Glutamatergic neuron (in vitro differentiated cells): ENCODE data around the gene MAGI1. TPM values are rescaled to one million over a fixed set of nuclear protein-coding genes. Genes with fewer than 3 reads are reported as not detected.

Experiments
- DNase-seq: peaks from one replicate; pipeline ENCODE4 v3.0.0; 2022
- H3K27ac Mint-ChIP-seq: one replicate; pipeline ENCODE4 v1.8.0; 2020; ENCODE audit warnings: mild to moderate bottlenecking, mixed read lengths, inconsistent platforms; ENCODE audit not compliant: unreplicated experiment
- H3K27me3 Mint-ChIP-seq: one replicate; pipeline ENCODE4 v1.8.0; 2020; ENCODE audit warnings: mild to moderate bottlenecking, moderate library complexity, mixed read lengths, inconsistent platforms; ENCODE audit not compliant: unreplicated experiment
- H3K36me3 Mint-ChIP-seq: one replicate; pipeline ENCODE4 v1.8.0; 2020; ENCODE audit warnings: mild to moderate bottlenecking, mixed read lengths, inconsistent platforms; ENCODE audit not compliant: unreplicated experiment
- H3K4me1 Mint-ChIP-seq: one replicate; pipeline ENCODE4 v1.8.0; 2020; ENCODE audit warnings: mild to moderate bottlenecking, low read depth, mixed read lengths, inconsistent platforms; ENCODE audit not compliant: unreplicated experiment
- H3K4me3 Mint-ChIP-seq: one replicate; pipeline ENCODE4 v1.8.0; 2020; ENCODE audit warnings: mild to moderate bottlenecking, mixed read lengths, inconsistent platforms; ENCODE audit not compliant: unreplicated experiment
- H3K9me3 Mint-ChIP-seq: one replicate; pipeline ENCODE4 v1.8.0; 2020; ENCODE audit warnings: mild to moderate bottlenecking, moderate library complexity, mixed read lengths, inconsistent platforms; ENCODE audit not compliant: unreplicated experiment
- total RNA-seq: library from RNA; stranded (reverse); fragmentation: NEBNext Ultra II Directional; extraction: Animal tissue kit (Norgen Biotek cat#: 25700); gene quantifications from one replicate; pipeline ENCODE4 v1.2.1, GENCODE V29; 2021; ENCODE audit not compliant: unreplicated experiment
- TF ChIP-seq, protein P1 (sequence below): fragments of 200-600 bp; sonication (generic); IDR thresholded peaks from one replicate; pipeline ENCODE4 v1.5.0; 2021; ENCODE audit not compliant: partially characterized antibody, unreplicated experiment

MAGI1 gene
- total RNA-seq, 1 donor from 2014 or later, result 46.5 TPM

DNA sequence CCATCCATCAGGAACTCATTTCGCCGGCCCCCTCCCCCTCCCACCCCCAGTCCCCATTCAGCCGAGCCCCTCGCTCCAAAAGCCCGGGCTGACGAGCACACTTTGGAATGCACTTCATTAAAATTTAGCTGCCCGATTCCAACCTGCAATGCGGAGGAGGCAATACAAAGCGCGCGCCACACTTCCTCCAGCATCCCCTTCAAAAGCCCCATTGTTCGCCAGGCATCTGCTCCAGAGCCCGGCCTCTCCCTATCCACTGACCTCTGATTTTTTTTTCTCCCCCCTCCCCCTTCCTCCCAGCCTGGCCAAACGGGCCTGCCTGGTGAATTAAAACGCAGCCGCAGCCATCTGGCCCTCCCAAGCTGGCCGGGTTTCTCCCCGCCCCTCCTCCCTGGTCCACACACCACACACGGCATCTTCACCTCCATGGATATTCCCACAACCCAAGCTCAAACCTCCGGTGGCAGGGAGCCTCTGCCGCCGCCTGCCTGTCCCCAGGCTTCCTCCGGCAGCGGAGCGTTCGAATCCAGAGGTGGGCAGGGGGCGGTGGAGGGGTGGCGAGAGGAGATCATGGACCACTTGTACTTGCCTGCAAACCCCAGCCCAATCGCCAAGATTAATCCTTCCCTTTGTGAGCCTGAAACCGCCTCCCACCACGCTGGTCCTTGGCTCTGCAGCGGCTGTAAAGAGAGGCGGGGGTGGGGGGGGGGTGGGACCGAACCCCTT, 441.3 kb downstream of the MAGI1 start:
- DNase-seq, result peak; percentile 90
- Mint-ChIP-seq H3K9me3 (peaks cover 18% of the 10 kb centered on the region), H3K36me3 (no peaks in the 10 kb centered on the region), H3K27ac (peak overlapping the region; percentile 98), H3K4me3 (peak overlapping the region; percentile 87), H3K4me1 (peaks cover 29% of the 10 kb centered on the region), H3K27me3 (peaks cover 12% of the 10 kb centered on the region)
- TF ChIP-seq, protein P1, sequence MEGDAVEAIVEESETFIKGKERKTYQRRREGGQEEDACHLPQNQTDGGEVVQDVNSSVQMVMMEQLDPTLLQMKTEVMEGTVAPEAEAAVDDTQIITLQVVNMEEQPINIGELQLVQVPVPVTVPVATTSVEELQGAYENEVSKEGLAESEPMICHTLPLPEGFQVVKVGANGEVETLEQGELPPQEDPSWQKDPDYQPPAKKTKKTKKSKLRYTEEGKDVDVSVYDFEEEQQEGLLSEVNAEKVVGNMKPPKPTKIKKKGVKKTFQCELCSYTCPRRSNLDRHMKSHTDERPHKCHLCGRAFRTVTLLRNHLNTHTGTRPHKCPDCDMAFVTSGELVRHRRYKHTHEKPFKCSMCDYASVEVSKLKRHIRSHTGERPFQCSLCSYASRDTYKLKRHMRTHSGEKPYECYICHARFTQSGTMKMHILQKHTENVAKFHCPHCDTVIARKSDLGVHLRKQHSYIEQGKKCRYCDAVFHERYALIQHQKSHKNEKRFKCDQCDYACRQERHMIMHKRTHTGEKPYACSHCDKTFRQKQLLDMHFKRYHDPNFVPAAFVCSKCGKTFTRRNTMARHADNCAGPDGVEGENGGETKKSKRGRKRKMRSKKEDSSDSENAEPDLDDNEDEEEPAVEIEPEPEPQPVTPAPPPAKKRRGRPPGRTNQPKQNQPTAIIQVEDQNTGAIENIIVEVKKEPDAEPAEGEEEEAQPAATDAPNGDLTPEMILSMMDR, result no peak

DNA sequence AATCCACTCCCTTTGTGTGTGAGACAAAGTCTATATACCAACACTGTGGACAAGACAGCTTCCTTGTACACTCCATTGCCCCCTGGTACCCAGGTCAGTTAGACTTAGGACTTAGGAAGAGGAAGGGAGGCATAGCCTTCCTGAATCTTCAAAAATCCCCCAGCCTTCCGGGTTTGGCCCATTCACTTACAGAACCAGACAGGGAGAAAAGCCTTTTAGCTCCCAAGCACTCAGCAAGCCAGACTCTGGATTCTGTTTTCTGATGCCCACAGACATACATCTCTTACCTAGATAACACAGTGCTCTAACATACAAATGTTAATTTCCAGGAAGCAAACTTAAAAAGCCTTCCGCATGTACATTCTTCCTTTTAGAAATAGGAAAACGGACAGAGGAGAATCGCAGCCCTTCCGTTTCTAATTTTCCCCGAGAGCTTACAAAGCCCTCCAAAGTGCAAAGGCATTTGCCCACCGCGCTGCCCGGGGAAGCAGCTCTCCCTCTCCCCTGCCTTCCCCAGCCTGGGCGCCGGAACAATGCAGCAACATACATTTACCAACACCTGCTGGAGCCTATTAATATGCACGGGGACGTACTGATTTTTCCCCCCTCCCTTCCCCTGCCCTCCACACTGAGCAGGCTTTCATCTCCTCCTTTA, 442.0 kb downstream of the MAGI1 start:
- Mint-ChIP-seq H3K27ac (peak overlapping the region; percentile 98), H3K4me1 (peaks cover 29% of the 10 kb centered on the region), H3K27me3 (peaks cover 12% of the 10 kb centered on the region), H3K9me3 (peaks cover 18% of the 10 kb centered on the region), H3K4me3 (peak overlapping the region; percentile 87), H3K36me3 (no peaks in the 10 kb centered on the region)
- TF ChIP-seq, protein P1, result no peak
- DNase-seq, result peak; percentile 59

DNA sequence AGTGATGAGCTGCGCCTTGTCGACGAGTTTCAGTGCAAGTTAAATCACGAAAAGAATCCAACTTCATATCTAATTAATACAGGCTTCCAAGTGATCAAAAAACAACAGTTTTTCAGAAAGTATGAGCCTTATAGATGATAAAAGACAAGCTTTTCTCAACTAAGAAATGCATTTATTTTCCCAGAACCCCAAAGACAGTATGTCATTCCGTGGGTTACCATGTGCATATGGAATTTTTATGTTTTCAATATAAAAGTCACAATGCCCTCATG, 442.8 kb downstream of the MAGI1 start:
- H3K27me3 Mint-ChIP-seq, result peaks cover 12% of the 10 kb centered on the region
- peaks cover 18% of the 10 kb centered on the region for H3K9me3 Mint-ChIP-seq
- H3K4me3 Mint-ChIP-seq, result peak overlapping the region; percentile 87
- peaks cover 29% of the 10 kb centered on the region for H3K4me1 Mint-ChIP-seq
- TF ChIP-seq, protein P1, result no peak
- DNase-seq, result no peak
- no peaks in the 10 kb centered on the region for H3K36me3 Mint-ChIP-seq
- peak overlapping the region; percentile 98 for H3K27ac Mint-ChIP-seq

DNA sequence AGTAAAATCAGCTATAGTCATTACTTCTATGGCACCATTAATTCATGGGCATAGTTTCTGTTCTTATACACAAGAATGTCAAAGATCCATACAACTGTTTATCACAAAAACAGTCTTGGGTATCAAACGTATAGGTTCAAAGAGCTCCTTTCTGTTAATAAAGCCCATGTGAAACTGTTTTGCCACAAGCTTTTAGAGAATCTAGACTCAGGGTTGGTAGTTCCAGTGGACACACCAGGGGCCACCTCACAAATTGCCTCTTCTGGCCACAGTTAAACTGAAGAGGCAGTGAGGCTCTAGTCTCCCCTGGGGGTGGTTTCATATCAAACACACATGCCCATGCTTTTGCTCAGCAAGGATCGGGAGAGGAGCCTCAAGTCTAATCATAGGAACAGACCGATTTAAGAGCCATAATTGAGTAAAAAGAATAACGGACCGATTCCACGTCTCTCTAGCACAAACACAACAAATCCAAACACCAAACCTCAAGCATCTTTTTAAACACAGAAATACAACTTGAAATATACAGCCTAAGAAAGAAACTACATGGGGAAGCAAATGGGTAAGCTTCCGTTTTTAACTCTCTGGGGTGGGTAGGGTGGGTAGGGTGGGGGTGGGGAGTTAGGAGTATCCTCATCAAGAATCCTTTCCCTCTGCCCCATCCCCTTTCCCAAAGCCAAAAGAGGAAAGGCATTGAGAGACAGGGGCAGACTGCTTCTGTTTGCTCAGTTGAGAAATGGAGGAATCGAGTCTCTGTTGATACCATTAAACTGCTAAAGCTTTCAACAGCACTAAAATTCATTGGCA, 443.3 kb downstream of the MAGI1 start:
- Mint-ChIP-seq H3K27me3 (peaks cover 12% of the 10 kb centered on the region), H3K36me3 (no peaks in the 10 kb centered on the region), H3K4me1 (peaks cover 29% of the 10 kb centered on the region), H3K4me3 (peak overlapping the region; percentile 87), H3K27ac (peak overlapping the region; percentile 94), H3K9me3 (peaks cover 18% of the 10 kb centered on the region)
- TF ChIP-seq, protein P1, result no peak
- no peak for DNase-seq
